Endothelial cell of umbilical vein (primary cell): ENCODE data around the gene ACSS2. TPM values are rescaled to one million over a fixed set of nuclear protein-coding genes. Genes with fewer than 3 reads are reported as not detected.

ENCODE experiments used
- BruUV-seq: library from RNA; stranded (reverse); fragments of 400-500 nt; replicated peaks from 2 replicates; lab custom pipeline; 2021; lab: Mats Ljungman, UMichigan
- CTCF ChIA-PET: fragments of 300-600, 350-600 bp; sonication (Branson Sonifier 250); formaldehyde crosslinking; loops from one replicate; lab custom pipeline; 2021; ENCODE audit warnings: antibody characterized with exemption, inconsistent platforms; lab: Charles Lee
- POLR2A ChIA-PET: fragments of 300-600, 350-600 bp; sonication (Branson Sonifier 250); formaldehyde crosslinking; loops from one replicate; lab custom pipeline; 2021; ENCODE audit warnings: antibody characterized with exemption, inconsistent platforms; lab: Charles Lee
- DNase-seq: peaks from one replicate; pipeline ENCODE4 v3.0.0-alpha.2; 2011; ENCODE audit warnings: low read depth, low spot score
- FAIRE-seq: peaks from 2 replicates; lab custom pipeline; 2011; peaks lifted over from hg19 to GRCh38; lab: Jason Lieb, UNC
- H2AFZ ChIP-seq: 2 replicates; pipeline ENCODE4 v1.6.0; 2012; ENCODE audit warnings: low read depth, low read length, control low read depth, inconsistent platforms
- H3K27ac ChIP-seq: 2 replicates; pipeline ENCODE4 v1.5.1; 2011; ENCODE audit warnings: low read depth, mild to moderate bottlenecking, control low read depth, low read length, moderate library complexity; ENCODE audit not compliant: insufficient read depth
- H3K27me3 ChIP-seq, 2 experiments: 2 replicates each; pipeline versions ENCODE4 v1.6.0 to v1.6.1; 2011; ENCODE audit warnings: low read length in 2 of 2, mixed read lengths in 1 of 2; ENCODE audit not compliant: control insufficient read depth in 2 of 2, insufficient read depth in 2 of 2
- H3K36me3 ChIP-seq, 2 experiments: 2 replicates in 1 of 2; 3 replicates in 1 of 2; pipeline ENCODE4 v1.5.1; 2011; ENCODE audit warnings: low read length in 2 of 2, mild to moderate bottlenecking in 1 of 2, moderate library complexity in 1 of 2; ENCODE audit not compliant: control insufficient read depth in 2 of 2, insufficient read depth in 2 of 2; ENCODE audit errors: extremely low read depth in 1 of 2
- H3K4me1 ChIP-seq: 3 replicates; pipeline ENCODE4 v1.5.1; 2011; ENCODE audit warnings: mild to moderate bottlenecking, low read length; ENCODE audit not compliant: control insufficient read depth, insufficient read depth; ENCODE audit errors: extremely low read depth
- H3K4me2 ChIP-seq: 2 replicates; pipeline ENCODE4 v1.6.1; 2011; ENCODE audit warnings: low read length, control low read depth, mixed read lengths; ENCODE audit not compliant: insufficient read depth
- H3K4me3 ChIP-seq, 3 experiments: fragments of 200-600 bp in 1 of 3; sonication (generic), shearing (Covaris generic) in 1 of 3; replicated peaks in 1 of 3; 2 replicates each; pipeline ENCODE4 v1.5.1; 2011 to 2016; ENCODE audit warnings: control low read depth in 3 of 3, low read length in 3 of 3, mild to moderate bottlenecking in 2 of 3, inconsistent platforms in 1 of 3, low read depth in 1 of 3, moderate library complexity in 1 of 3; ENCODE audit not compliant: insufficient read depth in 1 of 3
- H3K79me2 ChIP-seq: 2 replicates; pipeline ENCODE4 v1.6.0; 2012; ENCODE audit warnings: low read length, inconsistent platforms; ENCODE audit not compliant: control insufficient read depth, insufficient read depth
- H3K9ac ChIP-seq: replicated peaks from 2 replicates; pipeline ENCODE3; 2011; ENCODE audit warnings: low read length, control low read depth; ENCODE audit not compliant: insufficient read depth; ENCODE audit errors: extremely low read depth
- H3K9me1 ChIP-seq: replicated peaks from 3 replicates; pipeline ENCODE4 v1.6.0; 2011; ENCODE audit warnings: mild to moderate bottlenecking, low read length; ENCODE audit not compliant: control insufficient read depth, insufficient read depth; ENCODE audit errors: extremely low read depth
- H3K9me3 ChIP-seq: replicated peaks from 2 replicates; pipeline ENCODE4 v1.5.1; 2012; ENCODE audit warnings: low read length, inconsistent platforms; ENCODE audit not compliant: control insufficient read depth, insufficient read depth
- H4K20me1 ChIP-seq: replicated peaks from 2 replicates; pipeline ENCODE3; 2011; ENCODE audit warnings: mild to moderate bottlenecking, low read length; ENCODE audit not compliant: control insufficient read depth, insufficient read depth; ENCODE audit errors: extremely low read depth
- EZH2 ChIP-seq: IDR thresholded peaks from 2 replicates; pipeline ENCODE4 v1.6.1; 2012; ENCODE audit warnings: borderline replicate concordance, low read depth, mild to moderate bottlenecking, moderate library complexity, low read length, inconsistent platforms; ENCODE audit not compliant: severe bottlenecking
- FOS ChIP-seq: IDR thresholded peaks from 2 replicates; pipeline ENCODE4 v1.6.1; 2011; ENCODE audit warnings: mild to moderate bottlenecking, low read length, moderate library complexity, borderline replicate concordance; ENCODE audit not compliant: insufficient read depth
- GATA2 ChIP-seq: IDR thresholded peaks from 2 replicates; pipeline ENCODE4 v1.7.0; 2011; ENCODE audit warnings: low read depth, mild to moderate bottlenecking, moderate library complexity, mixed read lengths, low read length; ENCODE audit not compliant: insufficient read length, insufficient read depth
- JUN ChIP-seq: IDR thresholded peaks from 2 replicates; pipeline ENCODE4 v1.6.1; 2011; ENCODE audit warnings: borderline replicate concordance, low read depth; ENCODE audit not compliant: insufficient read length, insufficient read depth
- MYC ChIP-seq: IDR thresholded peaks from one replicate; pipeline ENCODE4 v1.6.1; 2011; ENCODE audit warnings: mild to moderate bottlenecking, low read depth, low read length
- POLR2A ChIP-seq: IDR thresholded peaks from 2 replicates; pipeline ENCODE4 v1.6.1; 2012; ENCODE audit warnings: low read depth, mild to moderate bottlenecking, control low read depth, low read length
- POLR2AphosphoS5 ChIP-seq: IDR thresholded peaks from 2 replicates; pipeline ENCODE4 v1.6.1; 2012; ENCODE audit warnings: low read depth, mild to moderate bottlenecking, control low read depth, low read length, moderate library complexity; ENCODE audit not compliant: insufficient read depth
- dilution Hi-C: fragments of 300-500 bp; cut with MboI; formaldehyde crosslinking; loops from one replicate; pipeline ENCODE4 v1.15.0; 2019; ENCODE audit warnings: low sequenced_read_pairs; ENCODE audit not compliant: extremely low pct_ligation_motif_present
- intact Hi-C: fragments of 100-400 bp; cut with micrococcal nuclease; formaldehyde crosslinking; loops from one replicate; pipeline ENCODE4 v1.10.0; 2022
- polyA plus RNA-seq, 4 experiments: library from polyadenylated mRNA; depleted of rRNA in 3 of 4; stranded (reverse) in 3 of 4; unstranded in 1 of 4; fragments of >200 nt; gene quantifications; 2 replicates each; pipeline versions ENCODE4 v1.2.1 to v1.2.3, GENCODE V29; 2011 to 2012; ENCODE audit warnings: missing spikeins in 1 of 4
- total RNA-seq: library from RNA; stranded (reverse); gene quantifications from 2 replicates; pipeline ENCODE4 v1.2.3, GENCODE V29; 2021
- TF ChIP-seq, protein P1 (sequence below): IDR thresholded peaks from 2 replicates; pipeline ENCODE4 v1.6.1; 2011; ENCODE audit not compliant: insufficient read depth, insufficient read length
- TF ChIP-seq, protein P2 (sequence below), 2 donors: IDR thresholded peaks; 1 replicate in 1 of 2; 2 replicates in 1 of 2; pipeline ENCODE4 v1.5.1; 2011; ENCODE audit warnings: low read length in 2 of 2, mild to moderate bottlenecking in 2 of 2, moderate library complexity in 2 of 2, control low read depth in 1 of 2, inconsistent platforms in 1 of 2, low read depth in 1 of 2; ENCODE audit not compliant: insufficient read depth in 1 of 2; ENCODE audit errors: extremely low read depth in 1 of 2

Gene ACSS2
- total and polyA plus RNA-seq, 2 donors (not counting 3 experiments of a cell fraction or from before 2014, with no cell fraction given), result 40.7 to 42.3 TPM

- dilution Hi-C loops, result no loop called here
- H4K20me1 ChIP-seq, result no peaks in the 10 kb centered on the region
Observed at GRCh38 chr20:34931771-34932170, 55.4 kb downstream of the ACSS2 start.

More at GRCh38 chr20:34931771-34932170, 55.4 kb downstream of the ACSS2 start:
- ChIA-PET CTCF (interaction anchor here (0.9 to 1.5 kb wide), 2 partner anchors 11 to 39 kb away, joined by 3 to 4 read pairs; no protein-coding TSS in a partner anchor), POLR2A (interaction anchor here (0.6 kb wide), 1 partner anchor 20 kb away, joined by 3 read pairs; no protein-coding TSS in a partner anchor)
- no peak for TF ChIP-seq FOS
- TF ChIP-seq POLR2AphosphoS5, result no peak
- TF ChIP-seq POLR2A, result no peak
- TF ChIP-seq, protein P1, sequence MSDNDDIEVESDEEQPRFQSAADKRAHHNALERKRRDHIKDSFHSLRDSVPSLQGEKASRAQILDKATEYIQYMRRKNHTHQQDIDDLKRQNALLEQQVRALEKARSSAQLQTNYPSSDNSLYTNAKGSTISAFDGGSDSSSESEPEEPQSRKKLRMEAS, result no peak
- TF ChIP-seq MYC, result no peak
- TF ChIP-seq JUN, result no peak
- TF ChIP-seq, protein P2, sequence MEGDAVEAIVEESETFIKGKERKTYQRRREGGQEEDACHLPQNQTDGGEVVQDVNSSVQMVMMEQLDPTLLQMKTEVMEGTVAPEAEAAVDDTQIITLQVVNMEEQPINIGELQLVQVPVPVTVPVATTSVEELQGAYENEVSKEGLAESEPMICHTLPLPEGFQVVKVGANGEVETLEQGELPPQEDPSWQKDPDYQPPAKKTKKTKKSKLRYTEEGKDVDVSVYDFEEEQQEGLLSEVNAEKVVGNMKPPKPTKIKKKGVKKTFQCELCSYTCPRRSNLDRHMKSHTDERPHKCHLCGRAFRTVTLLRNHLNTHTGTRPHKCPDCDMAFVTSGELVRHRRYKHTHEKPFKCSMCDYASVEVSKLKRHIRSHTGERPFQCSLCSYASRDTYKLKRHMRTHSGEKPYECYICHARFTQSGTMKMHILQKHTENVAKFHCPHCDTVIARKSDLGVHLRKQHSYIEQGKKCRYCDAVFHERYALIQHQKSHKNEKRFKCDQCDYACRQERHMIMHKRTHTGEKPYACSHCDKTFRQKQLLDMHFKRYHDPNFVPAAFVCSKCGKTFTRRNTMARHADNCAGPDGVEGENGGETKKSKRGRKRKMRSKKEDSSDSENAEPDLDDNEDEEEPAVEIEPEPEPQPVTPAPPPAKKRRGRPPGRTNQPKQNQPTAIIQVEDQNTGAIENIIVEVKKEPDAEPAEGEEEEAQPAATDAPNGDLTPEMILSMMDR (IDR thresholded peaks at IDR 0.05; ENCODE audit: extremely low read depth in 1 of 2, insufficient read depth in 1 of 2, low read depth in 1 of 2, low read length in 2 of 2), result no peak
- TF ChIP-seq GATA2, result no peak
- no peak for TF ChIP-seq EZH2
- intact Hi-C loops, result no loop called here
- no peak for DNase-seq
- no peaks in the 10 kb centered on the region for H3K9me3 ChIP-seq
- H3K4me3 ChIP-seq, result no peak overlapping the region
- FAIRE-seq, result no peak
- H3K79me2 ChIP-seq, result no peaks in the 10 kb centered on the region
- no peaks in the 10 kb centered on the region for H3K4me1 ChIP-seq
- H2AFZ ChIP-seq, result no peak overlapping the region
- BruUV-seq, result no TSS peak
- H3K9ac ChIP-seq, result no peak overlapping the region
- no peaks in the 10 kb centered on the region for H3K9me1 ChIP-seq
- peaks cover 5 to 15% of the 10 kb centered on the region in 2 experiments for H3K36me3 ChIP-seq
- H3K4me2 ChIP-seq, result no peak overlapping the region
- no peaks in the 10 kb centered on the region for H3K27me3 ChIP-seq
- no peak overlapping the region for H3K27ac ChIP-seq
